PC-9 (cell line): Measurements from ENCODE around the gene C9orf85. TPM values are rescaled to one million over a fixed set of nuclear protein-coding genes. Genes with fewer than 3 reads are reported as not detected.
A peak's percentile ranks its signal among the peaks of the same experiment; 100 is the strongest.
"Not testable (repeated sequence)": the region's sequence is repeated elsewhere in the genome, so short reads cannot be mapped to it uniquely, and the experiment has no call there.

Experiments
- BruUV-seq: library from RNA; stranded (reverse); fragments of 400-500 nt; replicated peaks from 2 replicates; lab custom pipeline; 2021; lab: Mats Ljungman, UMichigan
- CTCF ChIA-PET: fragments of 300-600 bp; sonication (Branson Sonifier 250); formaldehyde crosslinking; loops from one replicate; lab custom pipeline; 2022; ENCODE audit warnings: antibody characterized with exemption; lab: Charles Lee
- POLR2A ChIA-PET: fragments of 300-600 bp; sonication (Branson Sonifier 250); formaldehyde crosslinking; loops from one replicate; lab custom pipeline; 2022; ENCODE audit warnings: antibody characterized with exemption; ENCODE audit not compliant: unreplicated experiment; lab: Charles Lee
- DNase-seq, 2 experiments: peaks; one replicate each; pipeline versions ENCODE4 v3.0.0 to v3.0.0-alpha.2; 2015 to 2022; ENCODE audit warnings: mixed read lengths in 1 of 2
- H2AFZ ChIP-seq: fragments of 200-600 bp; sonication (generic); 2 replicates; pipeline ENCODE4 v1.8.1; 2017; ENCODE audit warnings: antibody characterized with exemption
- H3F3A ChIP-seq: fragments of 200-600 bp; sonication (generic); 2 replicates; pipeline ENCODE4 v1.8.1; 2017; ENCODE audit warnings: antibody characterized with exemption, mild to moderate bottlenecking, low read depth; ENCODE audit not compliant: insufficient read depth
- H3K27ac ChIP-seq: fragments of 200-600 bp; sonication (generic); 2 replicates; pipeline ENCODE4 v1.6.1; 2016; ENCODE audit warnings: mixed run types
- H3K27me3 ChIP-seq: fragments of 200-600 bp; sonication (generic); 2 replicates; pipeline ENCODE4 v1.6.1; 2016; ENCODE audit warnings: low read depth, mixed run types; ENCODE audit not compliant: insufficient read depth
- H3K36me3 ChIP-seq: fragments of 200-600 bp; sonication (generic); 2 replicates; pipeline ENCODE4 v1.6.1; 2016; ENCODE audit warnings: low read depth, mixed run types
- H3K4me1 ChIP-seq: fragments of 200-600 bp; sonication (generic); replicated peaks from 2 replicates; pipeline ENCODE4 v1.6.1; 2016; ENCODE audit warnings: mixed run types; ENCODE audit not compliant: insufficient read depth
- H3K4me2 ChIP-seq: fragments of 200-600 bp; sonication (generic); 2 replicates; pipeline ENCODE4 v1.6.1; 2017; ENCODE audit warnings: mixed run types
- H3K4me3 ChIP-seq: fragments of 200-600 bp; sonication (generic); 2 replicates; pipeline ENCODE4 v1.6.1; 2016; ENCODE audit warnings: mixed run types
- H3K79me2 ChIP-seq: fragments of 200-600 bp; sonication (generic); 2 replicates; pipeline ENCODE4 v1.6.1; 2017; ENCODE audit warnings: low read depth, mixed run types
- H3K9me2 ChIP-seq: fragments of 200-600 bp; sonication (generic); 2 replicates; pipeline ENCODE4 v1.8.1; 2017; ENCODE audit warnings: mild to moderate bottlenecking; ENCODE audit not compliant: insufficient read depth
- H3K9me3 ChIP-seq: fragments of 200-600 bp; sonication (generic); 2 replicates; pipeline ENCODE4 v1.8.1; 2016; ENCODE audit warnings: low read depth; ENCODE audit not compliant: insufficient read depth
- H4K20me1 ChIP-seq: fragments of 200-600 bp; sonication (generic); 2 replicates; pipeline ENCODE4 v1.8.1; 2017; ENCODE audit not compliant: insufficient read depth
- CTCF ChIP-seq: fragments of 200-600 bp; sonication (generic); conservative IDR thresholded peaks from 2 replicates; pipeline ENCODE4 v1.6.1; 2017; ENCODE audit warnings: mixed run types, antibody characterized with exemption, mild to moderate bottlenecking, moderate library complexity
- EZH2 ChIP-seq: fragments of 200-600 bp; sonication (generic); IDR thresholded peaks from 2 replicates; pipeline ENCODE4 v1.8.0; 2017; ENCODE audit warnings: antibody characterized with exemption, low read depth
- intact Hi-C: fragments of 100-400 bp; cut with micrococcal nuclease; formaldehyde crosslinking; loops from one replicate; pipeline ENCODE4 v1.10.0; 2022; ENCODE audit not compliant: unreplicated experiment
- total RNA-seq: library from RNA; stranded (reverse); gene quantifications from 2 replicates; pipeline ENCODE4 v1.2.3, GENCODE V29; 2021

The C9orf85 gene
- total RNA-seq, 1 experiment from 2014 or later, result 19.0 TPM

GRCh38 chr9:71941060-71941568, 29.7 kb downstream of the C9orf85 start:
- TF ChIP-seq CTCF (no peak), EZH2 (no peak)
- Histone ChIP-seq H4K20me1 (peaks cover 3% of the 10 kb centered on the region; the same call in 1 of the 2 replicates), H3K9me3 (no peaks in the 10 kb centered on the region), H3K79me2 (peaks cover 36% of the 10 kb centered on the region; the same call in 1 of the 2 replicates), H3K27me3 (no peaks in the 10 kb centered on the region), H3K4me1 (peaks cover 25% of the 10 kb centered on the region), H3K4me3 (no peak overlapping the region), H3K27ac (no peak overlapping the region; the same call in 1 of the 2 replicates), H2AFZ (no peak overlapping the region), H3F3A (peaks cover 13% of the 10 kb centered on the region), H3K9me2 (no peaks in the 10 kb centered on the region), H3K36me3 (0 out of 2 replicates have a peak, but pooled peaks cover 4% of the 10 kb centered on the region), H3K4me2 (no peak overlapping the region)
- CTCF ChIA-PET, result interaction anchor here (0.5 kb wide), 1 partner anchor 938 kb away, joined by 5 read pairs; no protein-coding TSS in a partner anchor
- no peak for DNase-seq
- intact Hi-C loops, result no loop called here
- BruUV-seq, result no TSS peak
- POLR2A ChIA-PET, result no interaction called here

GRCh38 chr9:71941998-71942567, 30.6 kb downstream of the C9orf85 start:
- no peaks in the 10 kb centered on the region for H3K9me2 ChIP-seq
- POLR2A ChIA-PET, result interaction anchor here (0.6 kb wide), 1 partner anchor 177 kb away, joined by 5 read pairs; no protein-coding TSS in a partner anchor
- BruUV-seq, result no TSS peak
- H3K36me3 ChIP-seq, result peaks cover 5% of the 10 kb centered on the region; the same call in 1 of the 2 replicates
- DNase-seq, result no peak
- H3K27ac ChIP-seq, result no peak overlapping the region
- H3K4me2 ChIP-seq, result no peak overlapping the region
- H4K20me1 ChIP-seq, result peaks cover 3% of the 10 kb centered on the region; the same call in 1 of the 2 replicates
- H3K4me3 ChIP-seq, result no peak overlapping the region
- peaks cover 13% of the 10 kb centered on the region for H3F3A ChIP-seq
- TF ChIP-seq CTCF (no peak), EZH2 (no peak)
- H2AFZ ChIP-seq, result no peak overlapping the region
- no peaks in the 10 kb centered on the region for H3K9me3 ChIP-seq
- H3K27me3 ChIP-seq, result no peaks in the 10 kb centered on the region
- CTCF ChIA-PET, result interaction anchor here (0.5 kb wide), 1 partner anchor 939 kb away, joined by 5 read pairs; no protein-coding TSS in a partner anchor
- intact Hi-C loops, result no loop called here
- H3K79me2 ChIP-seq, result peaks cover 36% of the 10 kb centered on the region; the same call in 1 of the 2 replicates
- peaks cover 29% of the 10 kb centered on the region for H3K4me1 ChIP-seq

GRCh38 chr9:71944754-71945375, 33.4 kb downstream of the C9orf85 start:
- POLR2A ChIA-PET, result no interaction called here
- Histone ChIP-seq H3K9me2 (no peaks in the 10 kb centered on the region), H3F3A (peaks cover 13% of the 10 kb centered on the region), H3K9me3 (no peaks in the 10 kb centered on the region), H3K27ac (peak overlapping the region; percentile 80), H4K20me1 (no peaks in the 10 kb centered on the region), H2AFZ (no peak overlapping the region), H3K4me1 (peaks cover 29% of the 10 kb centered on the region), H3K79me2 (peaks cover 27% of the 10 kb centered on the region; the same call in 1 of the 2 replicates), H3K27me3 (no peaks in the 10 kb centered on the region), H3K4me3 (peak overlapping the region; percentile 28; the same call in 1 of the 2 replicates), H3K36me3 (peaks cover 10% of the 10 kb centered on the region; the same call in 1 of the 2 replicates), H3K4me2 (peak overlapping the region; percentile 69)
- CTCF ChIA-PET, result no interaction called here
- no TSS peak for BruUV-seq
- DNase-seq, result peak in 1 of 2 experiments; percentile 94
- TF ChIP-seq CTCF (no peak), EZH2 (no peak)
- intact Hi-C loops, result loop anchor here (2.0 kb wide), 1 partner anchor 34 kb away; the partner anchor contains the start of genes ABHD17B and C9orf85

DNA sequence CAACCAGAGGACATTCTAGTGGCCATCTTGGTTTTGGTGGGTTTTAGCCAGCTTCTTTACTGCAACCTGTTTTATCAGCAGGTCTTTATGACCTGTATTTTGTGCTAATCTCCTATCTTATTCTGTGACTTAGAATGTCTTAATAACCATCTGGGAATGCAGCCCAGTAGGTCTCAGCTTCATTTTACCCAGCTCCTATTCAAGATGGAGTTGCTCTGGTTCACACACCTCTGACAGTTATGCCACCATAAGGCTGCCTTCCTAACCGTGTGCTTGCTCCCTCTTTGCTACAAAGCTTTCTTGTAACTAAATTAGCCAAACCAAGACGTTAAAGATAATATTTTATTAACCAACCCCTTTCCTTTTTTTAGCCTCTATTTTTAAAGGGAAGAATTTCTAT, 43.2 kb downstream of the C9orf85 start:
- intact Hi-C loops, H2AFZ ChIP-seq, CTCF ChIA-PET, H3K4me3 ChIP-seq, POLR2A ChIA-PET, H3K27ac ChIP-seq, DNase-seq, H3K4me1 ChIP-seq, H3K4me2 ChIP-seq, H3K9me2 ChIP-seq, BruUV-seq, H3K9me3 ChIP-seq, H3F3A ChIP-seq, H3K27me3 ChIP-seq, H3K79me2 ChIP-seq, H4K20me1 ChIP-seq: not testable (repeated sequence)
- 0 out of 2 replicates have a peak, but pooled peaks cover 11% of the 10 kb centered on the region for H3K36me3 ChIP-seq
